Ovary (tissue), 3 donors: ENCODE data around the gene PLAGL2.

ENCODE experiments used
- CTCF ChIP-seq, 3 donors: fragments of 450-650 bp in 2 of 3; fragments of 200-600 bp in 1 of 3; IDR thresholded peaks; one replicate each; pipeline versions ENCODE4 v1.5.1 to v1.8.0; 2016 to 2022; ENCODE audit warnings: antibody characterized with exemption in 3 of 3, mild to moderate bottlenecking in 1 of 3
- EP300 ChIP-seq: sonication (generic); formaldehyde crosslinking; IDR thresholded peaks from one replicate; pipeline ENCODE4 v1.6.1; 2017; ENCODE audit warnings: antibody characterized with exemption
- POLR2A ChIP-seq: fragments of 450-650 bp; IDR thresholded peaks from one replicate; pipeline ENCODE4 v1.6.1; 2017; ENCODE audit warnings: antibody characterized with exemption, mild to moderate bottlenecking, moderate library complexity
- donor health status: DM: no; HTN: no; CAD: no.

DNA sequence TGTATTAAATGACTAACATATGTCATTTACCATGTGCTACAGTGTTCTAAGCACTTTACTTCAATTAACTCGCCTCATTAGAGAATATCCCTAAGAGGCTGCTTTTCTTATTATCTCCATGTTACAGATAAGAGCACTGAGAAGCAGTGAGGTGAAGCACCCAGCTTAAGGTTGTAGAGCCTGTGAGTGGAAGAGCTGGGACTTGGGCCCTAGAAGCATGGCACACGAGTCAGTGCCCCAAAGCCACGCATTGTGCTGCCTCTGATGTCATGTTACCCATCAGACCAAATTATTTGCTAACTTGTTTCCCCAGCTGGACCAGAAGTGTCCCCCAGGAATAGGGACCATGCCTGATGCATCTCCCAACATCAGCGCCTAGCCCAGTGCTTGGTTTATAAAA, 34.3 kb upstream of the PLAGL2 start:
- no peak for TF ChIP-seq CTCF (IDR thresholded peaks at IDR 0.05)
- TF ChIP-seq POLR2A = no peak
- no peak for TF ChIP-seq EP300
